IgD-negative memory B cell (primary cell): Measurements from ENCODE around the gene C6orf118. TPM values are rescaled to one million over a fixed set of nuclear protein-coding genes. Genes with fewer than 3 reads are reported as not detected.

ENCODE experiments used
- H3K27ac Mint-ChIP-seq, 3 donors: one replicate each; pipeline ENCODE4 v1.8.0; 2020 to 2022; ENCODE audit warnings: mild to moderate bottlenecking in 3 of 3, mixed read lengths in 3 of 3, moderate library complexity in 1 of 3
- H3K27me3 Mint-ChIP-seq: one replicate; pipeline ENCODE4 v1.8.0; 2021; ENCODE audit warnings: mixed read lengths
- H3K36me3 Mint-ChIP-seq: one replicate; pipeline ENCODE4 v1.8.0; 2020; ENCODE audit warnings: mild to moderate bottlenecking, mixed read lengths
- H3K4me1 Mint-ChIP-seq, 3 donors: one replicate each; pipeline ENCODE4 v1.8.0; 2020 to 2022; ENCODE audit warnings: mixed read lengths in 3 of 3, mild to moderate bottlenecking in 1 of 3
- H3K4me3 Mint-ChIP-seq, 4 donors: one replicate each; pipeline ENCODE4 v1.8.0; 2020 to 2022; ENCODE audit warnings: mild to moderate bottlenecking in 4 of 4, mixed read lengths in 4 of 4, moderate library complexity in 3 of 4
- H3K9me3 Mint-ChIP-seq, 3 donors: one replicate each; pipeline ENCODE4 v1.8.0; 2020 to 2021; ENCODE audit warnings: mixed read lengths in 3 of 3, mild to moderate bottlenecking in 1 of 3
- polyA plus RNA-seq: library from polyadenylated mRNA; unstranded; fragments of 300-500 nt; fragmentation: Illumina TruSeq; gene quantifications from one replicate; pipeline ENCODE4 v1.2.3, GENCODE V29; 2021

C6orf118 gene
- polyA plus RNA-seq, 1 donor from 2014 or later, result not detected

- Mint-ChIP-seq H3K27me3 (no peaks in the 10 kb centered on the region), H3K36me3 (no peaks in the 10 kb centered on the region), H3K27ac (no peak overlapping the region), H3K9me3 (peaks cover 4 to 6% (median 4%) of the 10 kb centered on the region in 3 donors), H3K4me1 (no peaks in the 10 kb centered on the region), H3K4me3 (no peak overlapping the region)
Observed at GRCh38 chr6:165268987-165269386, 40.4 kb downstream of the C6orf118 start.

DNA sequence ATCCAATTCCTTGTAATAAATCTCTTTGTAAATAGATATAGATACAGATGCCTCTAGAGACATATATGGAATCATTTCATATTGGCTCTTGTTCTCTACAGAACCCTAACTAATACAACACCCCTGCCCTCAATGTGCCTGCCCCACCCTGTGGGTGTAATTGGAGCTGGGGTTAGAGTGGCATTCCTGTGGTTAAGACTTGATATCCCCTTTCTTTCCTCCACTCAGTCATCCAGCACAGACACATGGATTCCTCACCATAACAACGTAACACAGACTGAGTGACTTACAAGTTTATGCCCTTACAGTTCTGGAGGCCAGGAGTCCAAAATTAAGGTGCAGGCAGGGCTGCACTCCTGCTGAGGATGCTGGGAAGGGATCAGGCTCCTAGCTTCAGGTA lies 42.8 kb downstream of the C6orf118 start:
- H3K4me1 Mint-ChIP-seq, result no peaks in the 10 kb centered on the region
- no peak overlapping the region for H3K4me3 Mint-ChIP-seq
- no peaks in the 10 kb centered on the region for H3K27me3 Mint-ChIP-seq

GRCh38 chr6:165266191-165266590 lies 43.2 kb downstream of the C6orf118 start:
- Mint-ChIP-seq H3K27me3 (no peaks in the 10 kb centered on the region), H3K9me3 (peaks cover 1 to 9% (median 8%) of the 10 kb centered on the region in 3 donors), H3K27ac (no peak overlapping the region), H3K4me3 (no peak overlapping the region), H3K4me1 (no peaks in the 10 kb centered on the region), H3K36me3 (no peaks in the 10 kb centered on the region)

More for the DNA sequence above, 42.8 kb downstream of the C6orf118 start:
- Mint-ChIP-seq H3K36me3 (no peaks in the 10 kb centered on the region), H3K9me3 (peaks cover 1 to 9% (median 8%) of the 10 kb centered on the region in 3 donors), H3K27ac (no peak overlapping the region)

DNA sequence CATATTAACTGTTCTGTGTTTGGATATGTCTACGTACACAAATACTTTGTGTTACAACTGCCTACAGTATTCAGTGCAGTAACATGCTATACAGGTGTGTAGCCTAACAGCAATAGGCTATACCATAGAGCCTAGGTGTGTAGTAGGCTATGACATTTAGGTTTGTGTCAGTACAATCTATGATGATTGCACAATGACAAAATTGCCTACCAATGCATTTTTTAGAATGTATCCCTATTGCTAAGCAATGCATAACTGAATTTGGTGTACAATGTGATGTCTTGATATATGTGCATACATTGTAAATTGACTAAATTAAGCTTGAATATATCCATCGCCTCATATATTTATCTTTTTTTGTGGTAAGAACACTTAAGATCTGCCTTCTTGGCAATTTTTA lies 48.9 kb downstream of the C6orf118 start:
- peaks cover 8 to 22% (median 17%) of the 10 kb centered on the region in 3 donors for H3K9me3 Mint-ChIP-seq
- H3K27ac Mint-ChIP-seq, result no peak overlapping the region
- H3K4me1 Mint-ChIP-seq, result no peaks in the 10 kb centered on the region

DNA sequence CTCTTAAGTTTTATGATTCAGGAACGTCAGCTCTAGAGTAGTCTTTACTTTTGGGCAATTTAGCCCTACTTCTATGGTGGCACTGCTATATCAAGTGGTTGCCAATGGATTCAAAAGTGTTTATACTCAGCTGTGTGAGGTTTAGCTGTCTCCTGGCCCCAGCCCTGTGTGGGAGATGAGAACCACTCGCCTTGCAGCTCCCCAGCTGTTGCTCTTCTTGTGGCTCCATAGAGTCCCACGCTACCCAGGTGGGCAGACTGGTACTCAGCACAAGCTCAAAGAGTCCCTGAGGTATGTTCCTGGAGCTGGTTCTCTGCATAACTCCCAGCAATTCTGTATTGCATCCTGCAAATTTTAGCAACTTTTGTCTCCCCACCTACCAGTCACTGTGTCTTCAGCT lies 59.6 kb downstream of the C6orf118 start:
- H3K27ac Mint-ChIP-seq, result no peak overlapping the region
- no peaks in the 10 kb centered on the region for H3K27me3 Mint-ChIP-seq
- H3K4me1 Mint-ChIP-seq, result no peaks in the 10 kb centered on the region

More for the DNA sequence above, 48.9 kb downstream of the C6orf118 start:
- Mint-ChIP-seq H3K27me3 (no peaks in the 10 kb centered on the region), H3K4me3 (no peak overlapping the region), H3K36me3 (peaks cover 2% of the 10 kb centered on the region)

GRCh38 chr6:165245701-165246100 lies 63.7 kb downstream of the C6orf118 start:
- H3K27me3 Mint-ChIP-seq, result no peaks in the 10 kb centered on the region
- no peak overlapping the region for H3K4me3 Mint-ChIP-seq
- H3K4me1 Mint-ChIP-seq, result no peaks in the 10 kb centered on the region
- no peak overlapping the region for H3K27ac Mint-ChIP-seq
- no peaks in the 10 kb centered on the region for H3K36me3 Mint-ChIP-seq
- H3K9me3 Mint-ChIP-seq, result peaks cover 5 to 8% (median 6%) of the 10 kb centered on the region in 3 donors

More for the DNA sequence above, 59.6 kb downstream of the C6orf118 start:
- Mint-ChIP-seq H3K4me3 (peak overlapping the region in 1 of 4 donors; percentile 18), H3K36me3 (no peaks in the 10 kb centered on the region), H3K9me3 (peaks cover 6 to 18% (median 6%) of the 10 kb centered on the region in 3 donors)

- Mint-ChIP-seq H3K4me3 (no peak overlapping the region), H3K36me3 (no peaks in the 10 kb centered on the region), H3K9me3 (peaks cover 5 to 8% (median 6%) of the 10 kb centered on the region in 3 donors), H3K4me1 (no peaks in the 10 kb centered on the region), H3K27me3 (no peaks in the 10 kb centered on the region), H3K27ac (no peak overlapping the region)
Observed at GRCh38 chr6:165245287-165245686, 64.1 kb downstream of the C6orf118 start.

GRCh38 chr6:165244524-165245247 lies 64.7 kb downstream of the C6orf118 start:
- no peak overlapping the region for H3K27ac Mint-ChIP-seq
- no peaks in the 10 kb centered on the region for H3K4me1 Mint-ChIP-seq
- H3K27me3 Mint-ChIP-seq, result no peaks in the 10 kb centered on the region
- no peaks in the 10 kb centered on the region for H3K36me3 Mint-ChIP-seq
- H3K4me3 Mint-ChIP-seq, result no peak overlapping the region
- peaks cover 5 to 10% (median 6%) of the 10 kb centered on the region in 3 donors for H3K9me3 Mint-ChIP-seq

GRCh38 chr6:165243801-165244200 lies 65.6 kb downstream of the C6orf118 start:
- Mint-ChIP-seq H3K9me3 (peaks cover 5 to 8% (median 6%) of the 10 kb centered on the region in 3 donors), H3K27me3 (no peaks in the 10 kb centered on the region), H3K4me3 (no peak overlapping the region), H3K4me1 (no peaks in the 10 kb centered on the region), H3K36me3 (no peaks in the 10 kb centered on the region), H3K27ac (no peak overlapping the region)

- no peaks in the 10 kb centered on the region for H3K4me1 Mint-ChIP-seq
- H3K27me3 Mint-ChIP-seq, result no peaks in the 10 kb centered on the region
- peaks cover 3 to 18% (median 11%) of the 10 kb centered on the region in 3 donors for H3K9me3 Mint-ChIP-seq
- no peak overlapping the region for H3K27ac Mint-ChIP-seq
- no peak overlapping the region for H3K4me3 Mint-ChIP-seq
- no peaks in the 10 kb centered on the region for H3K36me3 Mint-ChIP-seq
Observed at GRCh38 chr6:165236326-165236725, 73.1 kb downstream of the C6orf118 start.

GRCh38 chr6:165232731-165233488 lies 76.5 kb downstream of the C6orf118 start:
- H3K27me3 Mint-ChIP-seq, result no peaks in the 10 kb centered on the region
- no peaks in the 10 kb centered on the region for H3K4me1 Mint-ChIP-seq
- peaks cover 3 to 18% (median 6%) of the 10 kb centered on the region in 3 donors for H3K9me3 Mint-ChIP-seq
- no peaks in the 10 kb centered on the region for H3K36me3 Mint-ChIP-seq
- H3K27ac Mint-ChIP-seq, result no peak overlapping the region
- H3K4me3 Mint-ChIP-seq, result no peak overlapping the region

- H3K4me3 Mint-ChIP-seq, result no peak overlapping the region
- H3K4me1 Mint-ChIP-seq, result no peaks in the 10 kb centered on the region
- peaks cover 3 to 13% (median 8%) of the 10 kb centered on the region in 3 donors for H3K9me3 Mint-ChIP-seq
- no peak overlapping the region for H3K27ac Mint-ChIP-seq
- H3K27me3 Mint-ChIP-seq, result no peaks in the 10 kb centered on the region
- no peaks in the 10 kb centered on the region for H3K36me3 Mint-ChIP-seq
Observed at GRCh38 chr6:165231581-165232561, 77.5 kb downstream of the C6orf118 start.

GRCh38 chr6:165231177-165231576 lies 78.2 kb downstream of the C6orf118 start:
- H3K4me3 Mint-ChIP-seq, result no peak overlapping the region
- H3K36me3 Mint-ChIP-seq, result no peaks in the 10 kb centered on the region
- no peak overlapping the region for H3K27ac Mint-ChIP-seq
- H3K4me1 Mint-ChIP-seq, result no peaks in the 10 kb centered on the region
- H3K27me3 Mint-ChIP-seq, result no peaks in the 10 kb centered on the region
- H3K9me3 Mint-ChIP-seq, result peaks cover 4 to 14% (median 8%) of the 10 kb centered on the region in 3 donors
